BE2C (cell line): ENCODE data around the gene FICD.
"Not testable (repeated sequence)": the region's sequence is repeated elsewhere in the genome, so short reads cannot be mapped to it uniquely, and the experiment has no call there.

Experiments used
- DNase-seq: peaks from one replicate; pipeline ENCODE4 v3.0.0-alpha.2; 2020
- H3K27me3 ChIP-seq: fragments of 250-450 bp; sonication (Bioruptor Pico); 2 replicates; pipeline ENCODE4 v1.5.1; 2020; ENCODE audit warnings: mild to moderate bottlenecking
- H3K36me3 ChIP-seq: fragments of 250-450 bp; sonication (Bioruptor Pico); 2 replicates; pipeline ENCODE4 v1.5.1; 2020; ENCODE audit warnings: mild to moderate bottlenecking
- H3K4me1 ChIP-seq: fragments of 250-450 bp; sonication (Bioruptor Pico); 2 replicates; pipeline ENCODE4 v1.5.1; 2020
- H3K4me3 ChIP-seq: 2 replicates; pipeline ENCODE4 v1.5.1; 2011; ENCODE audit warnings: low read depth, low read length
- H3K9me3 ChIP-seq: fragments of 250-450 bp; sonication (Bioruptor Pico); 2 replicates; pipeline ENCODE4 v1.5.1; 2020
- TF ChIP-seq, protein P1 (sequence below): IDR thresholded peaks from 2 replicates; pipeline ENCODE4 v1.5.1; 2012; ENCODE audit warnings: mild to moderate bottlenecking, low read depth, low read length

Gene FICD

DNA sequence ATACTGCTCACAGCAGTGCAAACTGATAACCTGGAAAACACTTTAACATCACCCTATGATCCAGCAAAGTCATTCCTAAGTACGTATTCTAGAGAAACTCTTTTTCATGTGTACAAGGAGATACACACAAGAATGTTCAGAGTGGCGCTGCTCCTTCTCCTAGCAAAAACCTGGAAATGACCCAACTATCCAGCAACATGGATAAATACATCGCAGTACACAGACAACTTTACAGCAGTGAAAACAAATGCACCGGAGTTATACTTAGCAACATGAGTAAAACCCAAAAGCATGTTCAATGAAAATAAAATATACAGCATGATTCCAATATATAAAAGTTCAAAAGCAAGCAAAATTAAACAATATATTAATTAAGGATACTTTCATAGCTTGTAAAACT is 27.2 kb downstream of the FICD start:
- no peaks in the 10 kb centered on the region for H3K27me3 ChIP-seq
- H3K4me3 ChIP-seq: no peak overlapping the region
- no peak for DNase-seq
- TF ChIP-seq, protein P1, sequence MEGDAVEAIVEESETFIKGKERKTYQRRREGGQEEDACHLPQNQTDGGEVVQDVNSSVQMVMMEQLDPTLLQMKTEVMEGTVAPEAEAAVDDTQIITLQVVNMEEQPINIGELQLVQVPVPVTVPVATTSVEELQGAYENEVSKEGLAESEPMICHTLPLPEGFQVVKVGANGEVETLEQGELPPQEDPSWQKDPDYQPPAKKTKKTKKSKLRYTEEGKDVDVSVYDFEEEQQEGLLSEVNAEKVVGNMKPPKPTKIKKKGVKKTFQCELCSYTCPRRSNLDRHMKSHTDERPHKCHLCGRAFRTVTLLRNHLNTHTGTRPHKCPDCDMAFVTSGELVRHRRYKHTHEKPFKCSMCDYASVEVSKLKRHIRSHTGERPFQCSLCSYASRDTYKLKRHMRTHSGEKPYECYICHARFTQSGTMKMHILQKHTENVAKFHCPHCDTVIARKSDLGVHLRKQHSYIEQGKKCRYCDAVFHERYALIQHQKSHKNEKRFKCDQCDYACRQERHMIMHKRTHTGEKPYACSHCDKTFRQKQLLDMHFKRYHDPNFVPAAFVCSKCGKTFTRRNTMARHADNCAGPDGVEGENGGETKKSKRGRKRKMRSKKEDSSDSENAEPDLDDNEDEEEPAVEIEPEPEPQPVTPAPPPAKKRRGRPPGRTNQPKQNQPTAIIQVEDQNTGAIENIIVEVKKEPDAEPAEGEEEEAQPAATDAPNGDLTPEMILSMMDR: no peak
- H3K36me3 ChIP-seq: peaks cover 67% of the 10 kb centered on the region
- H3K9me3 ChIP-seq: no peaks in the 10 kb centered on the region
- no peaks in the 10 kb centered on the region for H3K4me1 ChIP-seq

DNA sequence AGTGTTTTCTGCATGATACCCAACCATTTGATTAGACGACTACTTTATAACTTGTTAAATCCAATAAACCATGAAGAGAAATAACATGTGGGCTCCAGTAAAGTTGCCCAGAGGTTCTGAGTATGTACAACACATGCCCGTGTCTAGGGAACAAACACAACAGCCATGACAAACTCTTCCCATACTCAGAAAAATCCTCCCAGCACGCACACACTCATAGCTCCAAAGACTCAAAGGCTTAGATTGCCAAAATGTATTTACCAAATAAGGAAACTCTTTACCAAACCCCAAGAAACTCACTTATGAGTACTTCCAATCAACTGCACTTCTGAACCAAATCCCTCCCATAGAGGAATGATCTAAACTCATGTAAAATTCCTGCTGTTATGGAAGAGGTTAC is 28.6 kb downstream of the FICD start:
- Histone ChIP-seq H3K4me3 (no peak overlapping the region), H3K4me1 (no peaks in the 10 kb centered on the region), H3K27me3 (no peaks in the 10 kb centered on the region), H3K9me3 (no peaks in the 10 kb centered on the region), H3K36me3 (peaks cover 66% of the 10 kb centered on the region)
- TF ChIP-seq, protein P1: no peak
- no peak for DNase-seq

DNA sequence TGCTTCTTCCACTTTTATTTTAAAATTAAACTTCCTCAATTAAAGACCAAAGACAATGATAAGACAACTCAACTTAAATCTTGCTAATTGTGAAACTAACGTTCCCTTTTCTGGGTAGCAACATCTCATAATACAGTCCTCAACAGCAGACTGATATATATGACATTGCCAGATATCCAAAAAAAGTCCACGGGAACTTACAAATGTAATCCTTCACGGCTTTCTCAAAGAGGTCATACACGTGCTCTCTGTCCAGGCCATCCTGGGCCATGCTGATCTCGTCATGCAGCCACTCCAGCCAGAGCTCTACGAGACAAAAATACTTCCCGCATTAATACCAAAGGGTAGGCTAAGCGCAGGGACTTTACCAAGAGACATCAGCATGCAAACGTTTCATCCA is 32.6 kb downstream of the FICD start:
- H3K4me3 ChIP-seq: no peak overlapping the region
- peaks cover 69% of the 10 kb centered on the region for H3K36me3 ChIP-seq
- TF ChIP-seq, protein P1: no peak
- H3K27me3 ChIP-seq: no peaks in the 10 kb centered on the region
- DNase-seq: no peak
- no peaks in the 10 kb centered on the region for H3K9me3 ChIP-seq
- no peaks in the 10 kb centered on the region for H3K4me1 ChIP-seq

DNA sequence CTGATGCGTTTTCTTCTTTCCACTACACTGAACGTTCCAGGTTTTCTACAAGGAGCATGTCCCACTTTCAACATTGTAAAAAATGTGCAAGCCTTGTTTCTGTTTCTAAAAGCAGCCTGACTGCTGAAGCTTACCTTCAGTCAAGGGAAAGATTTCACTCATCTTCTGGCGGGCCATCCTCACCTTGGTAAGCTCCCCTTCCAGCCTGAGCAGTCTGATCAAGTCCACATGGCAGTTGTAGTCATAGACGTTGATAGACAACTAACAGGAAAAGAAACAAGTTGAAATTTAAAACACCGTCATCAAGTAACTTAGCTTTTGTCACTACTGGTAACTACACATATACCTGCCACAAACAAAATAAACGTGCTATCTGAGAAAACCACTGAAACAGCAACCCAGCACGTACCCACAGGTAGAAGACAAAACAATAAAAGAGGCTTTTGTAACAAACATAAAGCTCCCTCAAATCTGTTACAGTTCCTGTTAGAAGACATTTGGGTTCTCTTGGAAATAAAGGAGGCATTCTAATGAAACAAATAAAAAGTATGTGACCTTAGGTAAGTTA is 34.0 kb downstream of the FICD start:
- TF ChIP-seq, protein P1: no peak
- Histone ChIP-seq H3K36me3 (peaks cover 56% of the 10 kb centered on the region), H3K9me3 (no peaks in the 10 kb centered on the region), H3K4me1 (no peaks in the 10 kb centered on the region), H3K4me3 (no peak overlapping the region), H3K27me3 (no peaks in the 10 kb centered on the region)
- DNase-seq: no peak

DNA sequence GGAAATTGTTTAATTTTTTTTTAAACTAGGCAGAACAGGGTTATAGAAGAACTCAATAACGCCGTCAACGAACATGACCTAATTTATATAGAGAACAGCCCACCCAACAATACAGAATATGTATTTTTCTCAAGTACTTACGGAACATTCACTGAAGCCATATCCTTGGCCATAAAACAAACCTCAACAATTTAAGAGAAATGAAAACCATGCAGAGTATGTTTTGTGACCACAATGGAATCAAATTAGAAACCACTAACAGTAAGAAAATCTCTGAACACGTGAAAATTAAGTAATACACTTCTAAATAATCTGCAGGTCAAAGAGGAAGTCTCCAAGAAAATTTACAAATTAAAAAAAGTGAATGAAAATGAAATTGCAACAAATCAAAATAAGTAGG is 36.5 kb downstream of the FICD start:
- DNase-seq: no peak
- no peaks in the 10 kb centered on the region for H3K27me3 ChIP-seq
- H3K9me3 ChIP-seq: no peaks in the 10 kb centered on the region
- TF ChIP-seq, protein P1: no peak
- H3K4me1 ChIP-seq: no peaks in the 10 kb centered on the region
- peaks cover 44% of the 10 kb centered on the region for H3K36me3 ChIP-seq
- no peak overlapping the region for H3K4me3 ChIP-seq

DNA sequence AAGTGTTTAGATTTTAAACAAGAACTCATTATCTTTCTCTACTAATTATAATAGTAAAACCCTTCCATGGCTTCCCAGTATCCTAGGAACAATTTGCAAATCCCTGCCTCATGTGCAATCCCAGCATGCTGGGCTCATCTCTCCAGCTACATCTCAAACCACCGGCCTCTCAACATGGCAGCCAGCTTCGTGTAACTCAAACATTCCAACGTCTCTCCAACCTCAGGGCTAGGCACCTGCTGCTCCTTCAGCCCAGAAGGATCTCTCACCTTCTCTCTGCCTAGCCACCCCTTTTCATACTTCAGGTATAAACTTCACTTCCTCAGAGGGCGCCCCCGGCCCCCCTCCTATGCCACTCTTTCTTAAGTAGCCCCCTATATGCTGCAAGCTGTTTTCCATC is 38.7 kb downstream of the FICD start:
- Histone ChIP-seq H3K27me3 (no peaks in the 10 kb centered on the region), H3K4me1 (no peaks in the 10 kb centered on the region), H3K36me3 (peaks cover 30% of the 10 kb centered on the region), H3K9me3 (no peaks in the 10 kb centered on the region), H3K4me3 (no peak overlapping the region)
- DNase-seq: no peak
- TF ChIP-seq, protein P1: no peak

DNA sequence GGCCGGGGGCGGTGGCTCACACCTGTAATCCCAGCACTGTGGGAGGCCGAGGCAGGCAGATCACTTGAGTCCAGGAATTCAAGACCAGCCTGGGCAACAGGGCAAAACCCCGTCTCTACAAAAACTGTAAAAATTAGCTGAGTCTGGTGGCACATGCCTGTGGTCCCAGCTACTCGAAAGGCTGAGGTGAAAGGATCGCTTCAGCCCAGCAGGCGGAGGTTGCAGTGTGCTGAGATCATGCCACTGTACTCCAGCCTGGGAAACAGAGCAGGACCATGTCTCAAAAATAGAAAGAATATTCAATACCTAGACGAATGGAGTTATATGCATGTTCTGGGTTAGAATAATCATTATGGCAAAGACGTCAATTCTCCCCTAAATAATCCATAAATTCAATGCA is 40.3 kb downstream of the FICD start:
- peaks cover 23% of the 10 kb centered on the region for H3K36me3 ChIP-seq
- H3K4me1 ChIP-seq, H3K9me3 ChIP-seq: not testable (repeated sequence)

More for the DNA sequence above, 40.3 kb downstream of the FICD start:
- not testable (repeated sequence) for H3K27me3 ChIP-seq, DNase-seq, H3K4me3 ChIP-seq
